AG09319 (cell line): ENCODE results near the gene CREG1.

Experiments
- DNase-seq: peaks from one replicate; pipeline ENCODE4 v3.0.0-alpha.2; 2010; ENCODE audit warnings: low read depth; ENCODE audit errors: extremely low read depth
- TF ChIP-seq, protein P1 (sequence below): IDR thresholded peaks from 2 replicates; pipeline ENCODE4 v1.5.1; 2011; ENCODE audit warnings: low read depth, mild to moderate bottlenecking, inconsistent platforms, low read length, moderate library complexity

The CREG1 gene

DNA sequence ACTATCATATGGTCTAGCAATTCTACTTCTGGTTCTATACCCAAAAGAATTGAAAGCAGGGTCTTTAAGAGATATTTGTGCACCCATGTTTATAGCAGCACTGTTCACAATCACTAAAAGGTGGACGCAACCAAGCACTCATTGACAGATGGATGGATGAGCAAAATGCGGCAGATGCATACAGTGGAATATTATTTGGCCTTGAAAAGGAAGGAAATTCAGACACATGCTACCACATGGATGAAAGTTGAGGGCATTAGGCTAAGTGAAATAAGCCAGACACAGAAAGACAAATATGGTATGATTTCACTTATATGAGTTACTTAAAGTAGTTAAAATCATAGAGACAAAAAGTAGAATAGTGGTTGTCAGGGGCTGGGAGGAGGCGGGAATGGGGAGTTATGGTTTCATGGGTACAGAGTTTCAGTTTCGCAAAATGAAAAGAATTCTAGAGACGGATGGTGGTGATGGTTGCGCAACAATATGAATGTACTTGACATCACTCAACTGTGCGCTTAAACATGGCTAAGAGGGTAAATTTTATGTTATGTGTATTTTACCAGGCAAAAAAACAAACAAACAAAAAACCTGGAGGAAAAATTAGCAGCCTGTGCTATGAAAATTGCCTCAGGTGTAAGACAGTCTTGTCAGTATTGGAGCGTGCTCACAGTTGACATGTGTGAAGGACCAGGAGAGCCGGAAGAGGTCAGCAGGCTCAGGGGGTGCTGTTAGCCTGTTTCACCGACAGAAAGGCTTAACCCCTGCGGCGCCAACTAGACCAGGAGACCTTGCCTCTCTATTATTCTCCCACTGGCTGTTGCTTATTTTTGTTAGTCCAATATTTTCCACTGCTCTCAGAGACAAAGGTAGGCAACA is 61.7 kb downstream of the CREG1 start:
- DNase-seq, result no peak
- TF ChIP-seq, protein P1, sequence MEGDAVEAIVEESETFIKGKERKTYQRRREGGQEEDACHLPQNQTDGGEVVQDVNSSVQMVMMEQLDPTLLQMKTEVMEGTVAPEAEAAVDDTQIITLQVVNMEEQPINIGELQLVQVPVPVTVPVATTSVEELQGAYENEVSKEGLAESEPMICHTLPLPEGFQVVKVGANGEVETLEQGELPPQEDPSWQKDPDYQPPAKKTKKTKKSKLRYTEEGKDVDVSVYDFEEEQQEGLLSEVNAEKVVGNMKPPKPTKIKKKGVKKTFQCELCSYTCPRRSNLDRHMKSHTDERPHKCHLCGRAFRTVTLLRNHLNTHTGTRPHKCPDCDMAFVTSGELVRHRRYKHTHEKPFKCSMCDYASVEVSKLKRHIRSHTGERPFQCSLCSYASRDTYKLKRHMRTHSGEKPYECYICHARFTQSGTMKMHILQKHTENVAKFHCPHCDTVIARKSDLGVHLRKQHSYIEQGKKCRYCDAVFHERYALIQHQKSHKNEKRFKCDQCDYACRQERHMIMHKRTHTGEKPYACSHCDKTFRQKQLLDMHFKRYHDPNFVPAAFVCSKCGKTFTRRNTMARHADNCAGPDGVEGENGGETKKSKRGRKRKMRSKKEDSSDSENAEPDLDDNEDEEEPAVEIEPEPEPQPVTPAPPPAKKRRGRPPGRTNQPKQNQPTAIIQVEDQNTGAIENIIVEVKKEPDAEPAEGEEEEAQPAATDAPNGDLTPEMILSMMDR, result no peak
